IPS DF 19.7 (cell line): ENCODE data around the gene FXN.
"Not testable (repeated sequence)": the region's sequence is repeated elsewhere in the genome, so short reads cannot be mapped to it uniquely, and the experiment has no call there.

Experiments used
- DNase-seq: peaks from one replicate; pipeline ENCODE4 v3.0.0-alpha.2; 2013; ENCODE audit warnings: low read depth, low spot score

Gene FXN

DNA sequence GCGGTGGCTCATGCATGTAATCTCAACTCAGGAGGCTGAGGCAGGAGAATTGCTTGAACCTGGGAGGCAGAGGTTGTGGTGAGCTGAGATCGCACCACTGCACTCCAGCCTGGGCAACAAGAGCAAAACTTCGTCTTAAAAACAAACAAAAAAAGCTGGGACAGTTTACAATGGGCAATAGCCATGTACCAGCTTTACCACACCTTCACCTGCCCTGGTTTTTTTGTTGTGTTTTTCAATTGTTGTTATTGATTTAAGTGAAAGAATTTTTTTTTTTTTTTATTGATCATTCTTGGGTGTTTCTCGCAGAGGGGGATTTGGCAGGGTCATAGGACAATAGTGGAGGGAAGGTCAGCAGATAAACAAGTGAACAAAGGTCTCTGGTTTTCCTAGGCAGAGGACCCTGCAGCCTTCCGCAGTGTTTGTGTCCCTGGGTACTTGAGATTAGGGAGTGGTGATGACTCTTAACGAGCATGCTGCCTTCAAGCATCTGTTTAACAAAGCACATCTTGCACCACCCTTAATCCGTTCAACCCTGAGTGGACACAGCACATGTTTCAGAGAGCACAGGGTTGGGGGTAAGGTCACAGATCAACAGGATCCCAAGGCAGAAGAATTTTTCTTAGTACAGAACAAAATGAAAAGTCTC is 67.9 kb downstream of the FXN start:
- not testable (repeated sequence) for DNase-seq

- no peak for DNase-seq
Observed at GRCh38 chr9:69104830-69105527, 69.4 kb downstream of the FXN start.

- DNase-seq = no peak
Observed at GRCh38 chr9:69107771-69108170, 72.2 kb downstream of the FXN start.

DNA sequence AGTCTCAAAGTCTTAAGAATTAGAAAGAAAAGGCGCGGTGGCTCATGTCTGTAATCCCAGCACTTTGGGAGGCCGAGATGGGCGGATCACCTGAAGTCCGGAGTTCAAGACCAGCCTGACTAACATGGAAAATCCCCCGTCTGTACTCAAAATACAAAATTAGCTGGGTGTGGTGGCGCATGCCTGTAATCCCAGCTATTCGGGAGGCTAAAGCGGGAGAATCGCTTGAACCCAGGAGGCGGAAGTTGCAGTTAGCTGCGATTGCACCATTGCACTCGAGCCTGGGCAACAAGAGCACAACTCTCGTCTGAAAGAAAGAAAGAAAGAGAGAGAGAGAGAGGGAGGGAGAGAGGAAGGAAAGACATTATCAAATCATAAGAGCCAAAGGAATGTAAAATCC is 73.2 kb downstream of the FXN start:
- DNase-seq = not testable (repeated sequence)

DNA sequence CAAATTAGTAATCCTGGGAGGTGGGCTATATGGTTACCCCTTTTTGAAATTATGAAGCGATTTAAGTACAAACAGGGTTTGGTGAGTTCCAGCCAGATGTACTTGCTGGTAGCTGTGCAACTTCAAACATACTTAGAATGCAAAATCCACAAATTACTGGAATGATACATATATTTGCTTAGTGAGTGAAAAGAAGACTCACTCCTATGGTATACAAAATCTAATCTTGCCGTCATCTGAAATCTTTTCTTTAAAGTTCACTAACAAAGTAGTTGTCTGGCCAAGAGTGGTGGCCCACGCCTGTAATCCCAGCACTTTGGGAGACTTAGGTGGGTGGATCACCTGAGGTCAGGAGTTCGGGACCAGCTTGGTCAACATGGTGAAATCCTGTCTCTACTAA is 73.6 kb downstream of the FXN start:
- no peak for DNase-seq

- not testable (repeated sequence) for DNase-seq
Observed at GRCh38 chr9:69112646-69113045, 77.1 kb downstream of the FXN start.

DNA sequence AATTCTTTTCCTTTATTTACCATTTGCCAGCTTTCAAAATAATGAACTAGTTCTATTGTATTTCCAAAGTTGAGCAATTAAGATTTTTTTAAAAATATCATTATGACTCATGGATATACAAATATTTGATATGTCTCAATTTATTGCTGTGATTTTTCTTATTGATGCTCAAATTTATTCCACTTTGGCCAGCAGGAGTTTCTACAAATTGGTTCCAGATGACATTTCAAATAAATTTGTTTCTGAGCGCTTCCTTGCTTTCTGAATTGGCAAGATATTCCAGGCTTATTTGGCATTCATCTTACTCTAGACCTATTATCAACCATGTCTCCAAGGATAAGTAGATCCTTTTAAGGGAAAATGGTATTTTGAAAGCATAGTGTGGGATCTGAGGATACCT is 80.1 kb downstream of the FXN start:
- no peak for DNase-seq

- no peak for DNase-seq
Observed at GRCh38 chr9:69118656-69119055, 83.1 kb downstream of the FXN start.

GRCh38 chr9:69120380-69121154 is 85.0 kb downstream of the FXN start:
- peak; percentile 90 for DNase-seq

DNA sequence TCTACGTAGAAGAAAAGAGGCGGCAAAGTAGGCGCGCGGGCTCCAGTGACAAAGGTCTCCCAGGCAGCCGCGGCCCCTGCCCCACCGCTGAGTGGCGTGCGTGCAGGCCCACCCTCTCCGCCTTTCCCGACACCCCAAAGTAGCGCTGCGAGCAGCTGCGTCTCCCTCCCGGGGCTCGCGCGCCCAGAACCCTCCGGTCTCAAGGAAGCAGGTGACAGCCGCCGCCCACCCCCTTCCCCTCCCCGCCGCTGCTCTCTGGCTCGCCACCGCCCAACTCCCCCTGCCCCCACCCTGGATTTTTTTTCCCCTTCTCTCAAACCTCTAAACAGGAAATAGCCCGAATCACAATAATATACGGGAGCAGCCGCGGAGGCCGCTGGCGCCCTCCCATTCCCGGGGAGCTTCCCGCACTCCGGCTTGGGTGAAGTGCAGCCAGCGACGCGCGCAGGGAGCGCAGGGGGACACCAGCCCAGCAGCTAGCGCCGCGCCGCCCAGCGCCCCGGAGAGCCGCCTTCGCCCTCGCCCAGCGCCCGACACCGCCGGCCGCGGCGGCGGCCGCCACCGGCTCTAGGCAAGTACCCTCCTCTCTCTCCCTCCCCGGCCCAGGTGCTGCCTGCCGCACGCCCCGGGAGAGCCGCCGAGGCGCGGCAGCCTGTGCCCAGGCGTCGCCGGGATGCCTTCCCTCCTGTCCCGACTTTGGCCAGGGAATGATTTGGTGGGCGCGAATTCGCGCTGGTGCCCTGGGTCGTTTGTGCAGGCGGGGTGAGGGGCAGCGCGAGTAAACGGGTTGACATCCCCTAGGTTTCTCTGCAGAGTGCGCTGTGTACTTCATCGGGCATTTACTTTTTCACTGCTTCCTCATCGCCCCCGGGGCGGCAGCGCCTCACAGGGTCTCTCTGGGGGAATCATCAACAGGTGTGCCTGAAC is 85.9 kb downstream of the FXN start:
- no peak for DNase-seq

- DNase-seq = no peak
Observed at GRCh38 chr9:69122082-69122548, 86.6 kb downstream of the FXN start.

DNA sequence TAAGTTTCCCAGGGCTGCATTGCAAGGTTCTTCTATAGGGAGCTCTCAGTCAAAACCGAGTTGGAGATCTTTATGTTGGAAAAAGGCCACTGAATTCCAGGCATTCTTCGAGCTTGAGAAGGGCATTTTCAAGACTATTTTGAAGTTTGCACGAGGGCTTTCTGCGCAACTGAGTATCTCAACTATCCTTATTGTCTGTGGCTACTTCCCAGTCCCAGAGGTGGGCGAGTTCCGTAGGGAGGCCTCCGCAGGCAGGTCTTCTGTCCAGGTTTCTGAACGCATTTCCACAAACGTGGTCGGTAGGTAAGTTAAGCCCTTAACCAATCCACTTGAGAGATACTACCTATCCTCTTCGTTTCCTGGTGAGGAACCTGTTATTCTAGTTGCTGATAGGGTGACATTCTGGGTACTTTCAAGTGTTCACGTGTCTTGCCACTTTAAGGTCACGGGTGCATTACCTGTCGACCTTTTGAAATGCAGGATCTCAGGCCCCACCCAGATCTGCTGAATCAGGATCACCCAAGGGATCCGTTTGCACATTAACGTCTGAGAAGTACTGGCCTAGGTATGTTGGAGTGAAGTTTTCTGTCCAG is 87.1 kb downstream of the FXN start:
- no peak for DNase-seq

DNA sequence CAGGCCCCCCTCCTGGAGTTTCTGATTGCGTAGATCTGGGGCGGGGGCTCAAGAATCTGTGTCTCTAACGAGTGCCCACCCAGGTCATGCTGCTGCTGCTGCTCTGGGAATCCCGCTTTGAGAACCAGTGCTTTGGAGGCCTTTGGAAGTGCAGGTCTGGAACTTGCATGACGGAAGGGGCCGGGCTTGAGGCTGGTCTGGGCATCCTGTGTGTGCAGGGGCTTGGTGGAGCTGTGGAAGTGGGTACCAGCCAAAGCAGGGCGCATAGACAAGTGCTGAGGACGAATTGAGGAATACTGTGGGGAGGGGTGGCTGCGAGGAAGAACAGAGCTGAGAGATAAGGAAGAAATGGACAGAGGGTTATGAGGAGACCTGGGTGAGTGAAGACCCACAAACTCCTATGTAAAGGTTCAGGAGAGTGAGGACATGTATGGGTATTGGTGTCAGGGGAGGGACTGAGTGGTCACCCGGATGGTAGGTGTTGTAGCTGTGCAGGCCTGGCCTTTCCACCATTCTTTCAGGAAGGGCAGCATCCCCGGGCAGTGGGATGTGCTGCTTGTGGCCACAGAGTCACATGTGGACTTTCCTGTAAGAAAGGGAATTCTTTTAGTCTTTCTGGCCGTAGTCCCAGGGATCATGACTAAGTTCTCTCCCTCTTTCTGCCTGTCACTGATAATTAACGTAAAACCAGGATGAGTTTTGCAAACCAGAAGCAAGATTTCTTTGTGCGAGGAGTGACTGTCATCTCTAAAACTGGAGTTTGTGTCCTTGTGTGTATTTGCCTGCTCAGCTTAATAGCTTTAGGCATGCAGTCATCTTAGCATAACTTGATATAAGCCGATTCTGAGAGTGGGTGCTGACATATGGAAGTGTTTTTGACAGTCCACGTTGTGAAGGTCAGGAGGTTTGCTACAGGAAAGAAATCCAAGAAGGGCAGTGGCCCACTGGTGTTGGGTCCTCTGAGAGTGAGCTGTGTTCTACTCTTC is 95.2 kb downstream of the FXN start:
- DNase-seq = no peak

- DNase-seq = no peak
Observed at GRCh38 chr9:69131682-69132081, 96.1 kb downstream of the FXN start.

- no peak for DNase-seq
Observed at GRCh38 chr9:69132361-69132760, 96.8 kb downstream of the FXN start.

DNA sequence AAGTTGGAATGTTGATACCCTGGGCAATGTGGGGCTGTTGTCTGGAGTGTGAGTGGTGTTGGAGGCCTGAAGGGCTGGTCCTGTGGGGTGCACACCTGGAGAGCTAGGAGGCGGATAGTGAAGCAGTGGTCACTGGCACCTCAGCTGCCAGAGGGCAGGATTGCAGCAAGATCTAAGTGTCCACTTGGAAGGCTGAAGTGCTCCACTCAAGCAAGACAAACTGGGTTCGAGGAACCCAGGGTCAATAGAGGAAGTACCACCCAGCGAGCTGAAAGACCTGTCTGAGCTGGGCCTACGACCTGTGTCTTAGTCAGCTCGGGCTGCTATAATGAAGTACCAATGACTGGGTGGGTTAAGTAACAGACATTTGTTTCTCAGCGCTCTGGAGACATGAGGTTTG is 98.9 kb downstream of the FXN start:
- DNase-seq = no peak

DNA sequence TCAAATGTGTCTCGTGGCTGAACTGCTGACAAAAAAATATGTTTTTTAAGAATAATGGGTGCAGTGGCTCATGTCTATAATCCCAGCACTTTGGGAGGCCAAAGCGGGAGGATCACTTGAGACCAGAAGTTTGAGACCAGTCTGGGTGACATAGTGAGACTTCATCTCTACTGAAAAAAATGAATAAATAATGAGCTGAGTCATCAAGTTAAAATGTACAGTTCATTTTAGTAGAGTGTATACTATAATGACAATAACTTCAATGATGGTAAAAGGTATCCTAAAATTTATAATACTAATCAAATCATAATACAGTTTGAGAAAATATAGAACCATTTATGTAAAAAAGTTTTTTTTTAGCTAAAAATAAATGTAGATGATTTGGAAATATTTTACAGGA is 100.6 kb downstream of the FXN start:
- no peak for DNase-seq

DNA sequence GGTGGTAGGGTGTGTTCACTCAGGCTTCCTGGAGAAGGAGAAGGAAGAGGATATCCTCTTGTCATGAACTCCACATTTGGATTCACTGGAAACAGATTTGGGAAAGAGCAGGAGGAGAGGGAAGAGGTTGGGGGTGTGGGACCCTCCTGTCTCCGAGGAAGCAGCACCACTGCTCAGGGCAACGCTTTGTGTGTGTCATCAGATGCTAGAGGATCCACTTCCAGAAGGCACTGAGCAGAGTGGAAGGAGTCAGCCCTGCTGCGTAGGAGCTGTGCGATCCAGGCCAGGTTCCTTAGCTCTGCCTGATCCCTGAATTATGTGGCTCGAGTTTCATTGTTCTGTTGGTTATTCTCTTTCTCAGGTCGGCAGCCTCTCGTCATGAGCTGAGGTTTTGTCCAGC is 101.2 kb downstream of the FXN start:
- DNase-seq = no peak

- DNase-seq = no peak
Observed at GRCh38 chr9:69137311-69137710, 101.8 kb downstream of the FXN start.

DNA sequence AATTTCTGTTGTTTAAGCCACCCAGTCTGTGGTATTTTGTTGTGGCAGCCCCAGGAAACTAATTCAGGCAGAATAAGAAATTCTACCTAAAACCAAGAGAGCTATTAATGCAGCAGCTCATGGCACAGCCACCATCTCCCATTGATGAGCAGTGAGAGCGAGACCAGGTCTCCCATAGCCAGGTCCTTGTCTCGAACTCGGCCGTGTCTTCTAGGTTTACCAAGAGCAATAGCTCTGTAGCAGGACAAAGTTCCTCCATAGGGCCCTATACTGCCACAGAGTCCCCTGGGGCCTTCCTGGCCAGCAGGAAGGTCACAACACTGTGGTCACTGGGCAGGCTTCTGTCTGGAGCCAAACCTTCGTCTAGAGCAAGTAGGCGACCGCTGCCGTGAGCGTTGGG is 104.0 kb downstream of the FXN start:
- DNase-seq = no peak
